ENCODE measurements around the gene PRKACB.

PRKACB gene

DNA sequence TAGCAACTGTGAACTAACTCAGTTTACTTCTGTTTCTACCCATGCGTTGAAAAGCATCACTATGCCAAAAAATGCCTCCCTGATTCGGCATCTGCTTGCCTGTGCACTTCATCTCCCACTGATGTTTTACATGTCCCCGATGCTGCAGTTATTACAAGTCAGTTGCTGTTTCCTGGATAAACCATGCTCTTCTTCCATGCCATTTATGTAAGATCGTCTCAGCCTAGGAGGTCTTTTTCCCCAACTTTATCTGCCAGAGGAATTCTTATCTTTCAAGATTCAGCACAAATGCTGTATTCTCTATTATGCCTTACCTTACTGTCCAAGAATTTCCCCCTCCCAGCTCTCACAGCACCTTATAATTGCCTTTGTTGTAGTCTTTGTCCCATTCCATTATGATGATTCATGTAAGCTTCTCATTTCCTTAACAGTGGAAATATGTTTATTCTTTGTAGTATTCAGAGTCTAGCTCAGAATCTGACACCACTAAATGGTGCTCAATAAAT is 30.0 kb downstream of the PRKACB start:
- H3K4me1 ChIP-seq = peaks cover 0 to 19% (median 6%) of the 10 kb centered on the region in 4 donors
- no peaks in the 10 kb centered on the region for H3K27me3 ChIP-seq
- H3K4me3 ChIP-seq = no peak overlapping the region
- no peak for DNase-seq
- no peak overlapping the region for H3K27ac ChIP-seq
- H3K9me3 ChIP-seq = no peaks in the 10 kb centered on the region
- intact Hi-C loops (cut with DNase I; ENCODE audit: low total_unique reads) = no loop called here
- TF ChIP-seq, protein P1, sequence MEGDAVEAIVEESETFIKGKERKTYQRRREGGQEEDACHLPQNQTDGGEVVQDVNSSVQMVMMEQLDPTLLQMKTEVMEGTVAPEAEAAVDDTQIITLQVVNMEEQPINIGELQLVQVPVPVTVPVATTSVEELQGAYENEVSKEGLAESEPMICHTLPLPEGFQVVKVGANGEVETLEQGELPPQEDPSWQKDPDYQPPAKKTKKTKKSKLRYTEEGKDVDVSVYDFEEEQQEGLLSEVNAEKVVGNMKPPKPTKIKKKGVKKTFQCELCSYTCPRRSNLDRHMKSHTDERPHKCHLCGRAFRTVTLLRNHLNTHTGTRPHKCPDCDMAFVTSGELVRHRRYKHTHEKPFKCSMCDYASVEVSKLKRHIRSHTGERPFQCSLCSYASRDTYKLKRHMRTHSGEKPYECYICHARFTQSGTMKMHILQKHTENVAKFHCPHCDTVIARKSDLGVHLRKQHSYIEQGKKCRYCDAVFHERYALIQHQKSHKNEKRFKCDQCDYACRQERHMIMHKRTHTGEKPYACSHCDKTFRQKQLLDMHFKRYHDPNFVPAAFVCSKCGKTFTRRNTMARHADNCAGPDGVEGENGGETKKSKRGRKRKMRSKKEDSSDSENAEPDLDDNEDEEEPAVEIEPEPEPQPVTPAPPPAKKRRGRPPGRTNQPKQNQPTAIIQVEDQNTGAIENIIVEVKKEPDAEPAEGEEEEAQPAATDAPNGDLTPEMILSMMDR (IDR thresholded peaks at IDR 0.05) = no peak
- no peaks in the 10 kb centered on the region for H3K36me3 ChIP-seq

DNA sequence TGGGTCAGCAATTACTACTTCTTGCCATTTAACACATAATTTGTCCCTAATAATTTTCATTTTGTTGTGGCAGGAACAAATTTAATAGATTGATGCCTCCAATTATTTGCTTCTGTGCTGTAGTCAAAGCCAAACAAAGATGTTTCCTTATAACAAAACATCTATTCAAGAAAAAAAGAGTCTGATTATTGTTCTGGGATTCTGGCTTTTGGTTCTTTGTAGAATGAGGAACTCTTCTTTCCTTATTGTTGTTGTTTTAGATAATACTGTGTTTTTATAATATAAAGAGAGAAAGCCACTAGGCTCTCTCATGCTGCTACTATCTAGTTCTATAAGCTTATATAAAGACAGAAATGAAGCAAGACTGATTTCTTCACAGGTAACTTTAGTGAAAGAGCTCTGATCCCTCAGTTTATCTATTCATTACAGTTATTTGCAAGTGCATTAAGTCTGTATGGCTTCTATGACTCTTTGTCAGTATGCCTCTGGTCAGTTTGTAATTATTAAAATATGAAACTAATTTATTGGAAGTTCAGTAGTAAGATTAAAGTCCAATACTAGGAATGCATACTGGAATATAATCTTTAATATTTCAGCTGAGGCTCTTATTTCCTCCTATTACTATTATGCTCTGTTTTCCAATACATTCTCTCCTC is 37.4 kb downstream of the PRKACB start:
- no peaks in the 10 kb centered on the region for H3K9me3 ChIP-seq
- no peak overlapping the region for H3K27ac ChIP-seq
- intact Hi-C loops (cut with DNase I; ENCODE audit: low total_unique reads) = loop anchor here (2.0 kb wide), 1 partner anchor 19 kb away; no protein-coding TSS in a partner anchor
- DNase-seq = no peak
- H3K36me3 ChIP-seq = peaks cover 7 to 18% (median 7%) of the 10 kb centered on the region in 3 donors
- H3K4me1 ChIP-seq = peaks cover 0 to 9% (median 0%) of the 10 kb centered on the region in 4 donors
- H3K27me3 ChIP-seq = no peaks in the 10 kb centered on the region
- TF ChIP-seq, protein P1 (IDR thresholded peaks at IDR 0.05) = no peak
- no peak overlapping the region for H3K4me3 ChIP-seq

DNA sequence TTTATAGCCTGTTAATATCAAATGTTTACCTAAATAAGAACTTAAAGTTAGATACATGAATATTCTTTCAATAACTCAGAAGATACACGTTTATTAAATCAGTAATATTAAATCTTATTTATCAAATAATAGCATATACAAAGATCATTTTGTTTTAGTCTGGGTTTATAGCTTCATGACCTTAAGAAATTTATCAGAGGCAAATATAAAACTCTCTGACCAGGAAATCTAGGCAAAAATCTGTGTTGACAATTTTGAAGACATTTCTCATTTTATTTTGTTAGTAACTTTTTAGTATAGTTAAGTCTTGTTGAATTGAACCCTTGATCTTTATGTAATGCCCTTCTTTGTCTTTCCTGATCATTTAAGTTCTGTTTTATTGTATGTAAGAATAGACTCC is 46.4 kb downstream of the PRKACB start:
- Histone ChIP-seq H3K27ac (no peak overlapping the region), H3K4me1 (no peaks in the 10 kb centered on the region), H3K4me3 (no peak overlapping the region), H3K36me3 (peaks cover 39 to 61% (median 51%) of the 10 kb centered on the region in 3 donors), H3K9me3 (peaks cover 0 to 14% (median 0%) of the 10 kb centered on the region in 3 donors), H3K27me3 (no peaks in the 10 kb centered on the region)
- intact Hi-C loops (cut with DNase I; ENCODE audit: low total_unique reads) = no loop called here
- TF ChIP-seq, protein P1 (IDR thresholded peaks at IDR 0.05) = no peak
- no peak for DNase-seq

DNA sequence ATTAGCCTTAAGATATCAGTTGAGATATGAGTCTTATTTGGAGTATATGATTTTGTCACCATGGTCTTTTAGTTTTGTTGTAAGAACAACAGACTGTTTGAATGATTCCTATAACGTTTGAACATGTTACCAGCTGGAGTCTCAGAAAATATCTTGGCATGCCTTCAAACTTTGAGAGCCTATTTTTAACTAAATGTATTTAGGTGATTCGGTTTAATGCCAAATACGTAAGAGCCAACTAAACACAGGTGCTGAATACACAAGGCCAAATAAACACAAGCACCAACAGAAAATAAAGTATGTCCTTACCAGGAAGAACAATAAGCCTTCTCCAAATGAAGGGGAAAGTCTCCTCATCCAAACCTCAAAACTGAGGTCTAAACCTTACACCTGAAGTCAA is 48.6 kb downstream of the PRKACB start:
- peaks cover 0 to 14% (median 0%) of the 10 kb centered on the region in 3 donors for H3K9me3 ChIP-seq

DNA sequence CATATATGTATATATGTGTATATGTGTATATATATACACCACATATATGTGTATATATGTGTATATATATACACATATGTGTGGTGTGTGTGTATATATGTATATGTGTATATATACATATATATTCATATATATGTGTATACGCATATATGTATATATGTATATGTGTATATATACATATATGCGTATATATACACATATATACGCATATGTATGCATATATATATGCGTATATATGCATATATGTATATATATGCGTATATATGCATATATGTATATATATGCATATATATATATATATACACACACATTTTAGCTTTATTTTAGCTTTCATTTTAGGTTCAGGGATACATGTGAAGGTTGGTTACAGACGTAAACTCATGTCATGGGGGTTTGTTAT is 54.8 kb downstream of the PRKACB start:
- no peak overlapping the region for H3K4me3 ChIP-seq

More for the DNA sequence above, 48.6 kb downstream of the PRKACB start:
- peaks cover 35 to 47% (median 44%) of the 10 kb centered on the region in 3 donors for H3K36me3 ChIP-seq
- no peak overlapping the region for H3K27ac ChIP-seq
- no peaks in the 10 kb centered on the region for H3K4me1 ChIP-seq
- DNase-seq = no peak
- TF ChIP-seq, protein P1 (IDR thresholded peaks at IDR 0.05) = no peak
- H3K27me3 ChIP-seq = no peaks in the 10 kb centered on the region
- intact Hi-C loops (cut with DNase I; ENCODE audit: low total_unique reads) = no loop called here
- no peak overlapping the region for H3K4me3 ChIP-seq

More for the DNA sequence above, 54.8 kb downstream of the PRKACB start:
- H3K4me1 ChIP-seq = no peaks in the 10 kb centered on the region
- no peak for DNase-seq
- peaks cover 19 to 21% (median 20%) of the 10 kb centered on the region in 3 donors for H3K36me3 ChIP-seq
- H3K9me3 ChIP-seq = no peaks in the 10 kb centered on the region
- TF ChIP-seq, protein P1 (IDR thresholded peaks at IDR 0.05) = no peak
- intact Hi-C loops (cut with DNase I; ENCODE audit: low total_unique reads) = no loop called here
- no peaks in the 10 kb centered on the region for H3K27me3 ChIP-seq
- H3K27ac ChIP-seq = no peak overlapping the region
